ENCODE results near the gene SYNGR4.
"Not testable (repeated sequence)": the region's sequence is repeated elsewhere in the genome, so short reads cannot be mapped to it uniquely, and the experiment has no call there.

SYNGR4 gene

GRCh38 chr19:48363810-48364597 lies at the start of gene SYNGR4, which contains the start of gene TMEM143:
Gene SYNGR4 (plus strand): TSS chr19:48364367. CDS start chr19:48365843, 1,476 bp downstream.
Gene TMEM143 (minus strand): TSS chr19:48363940. CDS start chr19:48363920, 20 bp downstream.
- DNase-seq = peak; percentile 97

GRCh38 chr19:48315712-48316111 lies 48.5 kb upstream of the SYNGR4 start:
- no peak for DNase-seq

GRCh38 chr19:48317708-48317960 lies 46.5 kb upstream of the SYNGR4 start:
- DNase-seq = not testable (repeated sequence)

- no peak for DNase-seq
These were observed 45.7 kb upstream of the SYNGR4 start for GRCh38 chr19:48318286-48318987.

- no peak for DNase-seq
These were observed 44.3 kb upstream of the SYNGR4 start for GRCh38 chr19:48319647-48320541.

- peak; percentile 77 for DNase-seq
These were observed 42.9 kb upstream of the SYNGR4 start for GRCh38 chr19:48321372-48321621.

- peak; percentile 77 for DNase-seq
These were observed 42.3 kb upstream of the SYNGR4 start for GRCh38 chr19:48321622-48322591.

- DNase-seq = peak; percentile 26
These were observed 38.8 kb upstream of the SYNGR4 start, which contains the start of gene EMP3 for GRCh38 chr19:48325265-48325910. Gene EMP3 (plus strand): TSS chr19:48325552. CDS start chr19:48326845, 1,293 bp downstream.

- no peak for DNase-seq
These were observed 34.8 kb upstream of the SYNGR4 start for GRCh38 chr19:48329167-48329891.

- DNase-seq = peak; percentile 71
These were observed 34.0 kb upstream of the SYNGR4 start for GRCh38 chr19:48330012-48330681.

GRCh38 chr19:48332351-48332661 lies 31.9 kb upstream of the SYNGR4 start:
- no peak for DNase-seq

GRCh38 chr19:48332662-48333466 lies 31.3 kb upstream of the SYNGR4 start:
- DNase-seq = peak; percentile 98

- DNase-seq = peak; percentile 50
These were observed 30.4 kb upstream of the SYNGR4 start for GRCh38 chr19:48333467-48334384.

- DNase-seq = no peak
These were observed 25.9 kb upstream of the SYNGR4 start for GRCh38 chr19:48338253-48338755.

GRCh38 chr19:48338802-48339503 lies 25.2 kb upstream of the SYNGR4 start:
- no peak for DNase-seq

GRCh38 chr19:48340995-48341394 lies 23.2 kb upstream of the SYNGR4 start:
- DNase-seq = no peak

- DNase-seq = no peak
These were observed 22.4 kb upstream of the SYNGR4 start for GRCh38 chr19:48341515-48342413.

Measured in NCI-H2227 treated with DMSO at 0.1 percent for 48 hours (cell line).